Placental epithelial cell (primary cell): Measurements from ENCODE around the gene PDIA5. TPM values are rescaled to one million over a fixed set of nuclear protein-coding genes. Genes with fewer than 3 reads are reported as not detected.

ENCODE experiments used
- total RNA-seq: library from RNA; depleted of rRNA; stranded (reverse); fragments of >200 nt; gene quantifications from 2 replicates; pipeline ENCODE4 v1.2.3, GENCODE V29; 2012

PDIA5 gene
- total RNA-seq: 27.8 and 36.9 TPM in 2 replicates

GRCh38 chr3:123066896-123067688, at the start of gene PDIA5:
Gene PDIA5 (plus strand): TSS chr3:123067025. CDS start chr3:123067165, 140 bp downstream.

GRCh38 chr3:123027292-123028232, 39.3 kb upstream of the PDIA5 start, which contains the start of gene SEMA5B:
Gene SEMA5B (minus strand): TSS chr3:123027763. CDS start chr3:122961263, 66,500 bp downstream.

GRCh38 chr3:123201557-123202427, 135.0 kb downstream of the PDIA5 start, which contains the start of gene SEC22A:
Gene SEC22A (plus strand): TSS chr3:123201943. CDS start chr3:123209218, 7,275 bp downstream.

Other genes with a start within 250 kb of the PDIA5 start
- not detected in 2 replicates for gene SEMA5B, start 39.3 kb upstream of the PDIA5 start, total RNA-seq
- 20.0 and 29.4 TPM in 2 replicates for gene SEC22A, start 134.9 kb downstream of the PDIA5 start, total RNA-seq